Stimulated activated naive CD8-positive, alpha-beta T cell treated with anti-CD3 and anti-CD28 coated beads, Interleukin-15, amount 100 ng/mL, for 72 hours (primary cell): ENCODE data around the gene PLCB2.
A peak's percentile ranks its signal among the peaks of the same experiment; 100 is the strongest.

Experiments
- ATAC-seq: fragments of 150-1000 bp; cut with Tn5 transposase; 2 replicates; pipeline ENCODE4 v1.10.0; 2021; ENCODE audit warnings: mild to moderate bottlenecking, moderate library complexity
- DNase-seq, 2 donors: peaks; one replicate each; pipeline ENCODE4 v3.0.0; 2021 to 2022
- H3K27ac Mint-ChIP-seq, 2 donors: one replicate each; pipeline ENCODE4 v1.8.0; 2022; ENCODE audit warnings: mild to moderate bottlenecking in 2 of 2, mixed read lengths in 2 of 2, moderate library complexity in 2 of 2
- H3K27me3 Mint-ChIP-seq: one replicate; pipeline ENCODE4 v1.8.0; 2022; ENCODE audit warnings: mixed read lengths
- H3K4me1 Mint-ChIP-seq: one replicate; pipeline ENCODE4 v1.8.0; 2022; ENCODE audit warnings: mild to moderate bottlenecking, mixed read lengths
- H3K4me3 Mint-ChIP-seq, 2 donors: one replicate each; pipeline ENCODE4 v1.8.0; 2022; ENCODE audit warnings: mild to moderate bottlenecking in 2 of 2, mixed read lengths in 2 of 2, moderate library complexity in 1 of 2
- H3K9me3 Mint-ChIP-seq, 2 donors: one replicate each; pipeline ENCODE4 v1.8.0; 2022; ENCODE audit warnings: mixed read lengths in 2 of 2

PLCB2 gene

GRCh38 chr15:40323239-40323952 is 15.7 kb upstream of the PLCB2 start, which contains the start of gene INAFM2:
INAFM2 (plus strand) TSS chr15:40323692; CDS start chr15:40324056, 364 bp downstream.
- peak; percentile 90 to 93 for DNase-seq
- Mint-ChIP-seq H3K27me3 (no peaks in the 10 kb centered on the region), H3K4me1 (peaks cover 43% of the 10 kb centered on the region), H3K4me3 (peak within 1 kb of the TSS; percentile 77 to 82), H3K9me3 (no peaks in the 10 kb centered on the region), H3K27ac (peak within 1 kb of the TSS in 1 of 2 donors; percentile 75)
- peak; percentile 94 for ATAC-seq

- no peaks in the 10 kb centered on the region for H3K9me3 Mint-ChIP-seq
- peaks cover 41% of the 10 kb centered on the region for H3K4me1 Mint-ChIP-seq
- H3K27me3 Mint-ChIP-seq: no peaks in the 10 kb centered on the region
- ATAC-seq (peak; percentile 1), DNase-seq (no peak)
- H3K4me3 Mint-ChIP-seq: peak overlapping the region; percentile 58 to 82
- H3K27ac Mint-ChIP-seq: no peak overlapping the region
Measured at GRCh38 chr15:40322531-40323238, 14.9 kb upstream of the PLCB2 start.

GRCh38 chr15:40320931-40321371 is 13.2 kb upstream of the PLCB2 start:
- H3K27me3 Mint-ChIP-seq: no peaks in the 10 kb centered on the region
- ATAC-seq (no peak), DNase-seq (peak; percentile 53 to 61)
- no peak overlapping the region for H3K4me3 Mint-ChIP-seq
- no peak overlapping the region for H3K27ac Mint-ChIP-seq
- no peaks in the 10 kb centered on the region for H3K9me3 Mint-ChIP-seq
- peaks cover 36% of the 10 kb centered on the region for H3K4me1 Mint-ChIP-seq

- no peaks in the 10 kb centered on the region for H3K27me3 Mint-ChIP-seq
- no peaks in the 10 kb centered on the region for H3K9me3 Mint-ChIP-seq
- DNase-seq (no peak), ATAC-seq (no peak)
- peaks cover 34% of the 10 kb centered on the region for H3K4me1 Mint-ChIP-seq
- H3K4me3 Mint-ChIP-seq: no peak overlapping the region
- no peak overlapping the region for H3K27ac Mint-ChIP-seq
Measured at GRCh38 chr15:40320409-40320808, 12.7 kb upstream of the PLCB2 start.

GRCh38 chr15:40317580-40317979 is 9.8 kb upstream of the PLCB2 start:
- Mint-ChIP-seq H3K9me3 (no peaks in the 10 kb centered on the region), H3K4me3 (no peak overlapping the region), H3K27me3 (no peaks in the 10 kb centered on the region), H3K27ac (no peak overlapping the region), H3K4me1 (peaks cover 31% of the 10 kb centered on the region)
- ATAC-seq: no peak
- DNase-seq: no peak

- Mint-ChIP-seq H3K4me1 (peaks cover 25% of the 10 kb centered on the region), H3K27me3 (no peaks in the 10 kb centered on the region), H3K4me3 (no peak overlapping the region), H3K27ac (no peak overlapping the region), H3K9me3 (no peaks in the 10 kb centered on the region)
- no peak for ATAC-seq
- DNase-seq: no peak
Measured at GRCh38 chr15:40316931-40317330, 9.2 kb upstream of the PLCB2 start.

- Mint-ChIP-seq H3K4me1 (peaks cover 18% of the 10 kb centered on the region), H3K9me3 (no peaks in the 10 kb centered on the region), H3K4me3 (no peak overlapping the region), H3K27me3 (no peaks in the 10 kb centered on the region), H3K27ac (no peak overlapping the region)
- ATAC-seq (no peak), DNase-seq (no peak)
Measured at GRCh38 chr15:40314723-40315276, 7.1 kb upstream of the PLCB2 start.

GRCh38 chr15:40313531-40314398 is 6.0 kb upstream of the PLCB2 start:
- no peaks in the 10 kb centered on the region for H3K27me3 Mint-ChIP-seq
- ATAC-seq (no peak), DNase-seq (no peak)
- peak overlapping the region in 1 of 2 donors; percentile 15 for H3K27ac Mint-ChIP-seq
- H3K4me1 Mint-ChIP-seq: peaks cover 28% of the 10 kb centered on the region
- H3K9me3 Mint-ChIP-seq: no peaks in the 10 kb centered on the region
- peak overlapping the region in 1 of 2 donors; percentile 31 for H3K4me3 Mint-ChIP-seq

GRCh38 chr15:40312370-40313158 is 4.8 kb upstream of the PLCB2 start:
- Mint-ChIP-seq H3K27me3 (no peaks in the 10 kb centered on the region), H3K27ac (no peak overlapping the region), H3K9me3 (no peaks in the 10 kb centered on the region), H3K4me3 (no peak overlapping the region), H3K4me1 (peaks cover 32% of the 10 kb centered on the region)
- DNase-seq (no peak), ATAC-seq (no peak)

- Mint-ChIP-seq H3K27me3 (no peaks in the 10 kb centered on the region), H3K27ac (no peak overlapping the region), H3K4me3 (no peak overlapping the region), H3K9me3 (no peaks in the 10 kb centered on the region), H3K4me1 (peaks cover 43% of the 10 kb centered on the region)
- ATAC-seq: no peak
- DNase-seq: no peak
Measured at GRCh38 chr15:40310993-40311392, 3.3 kb upstream of the PLCB2 start.

GRCh38 chr15:40310001-40310959 is 2.5 kb upstream of the PLCB2 start:
- Mint-ChIP-seq H3K27me3 (no peaks in the 10 kb centered on the region), H3K9me3 (no peaks in the 10 kb centered on the region), H3K27ac (peak overlapping the region in 1 of 2 donors; percentile 27), H3K4me1 (peaks cover 49% of the 10 kb centered on the region), H3K4me3 (peak overlapping the region; percentile 92 to 99)
- DNase-seq (peak; percentile 64 to 77), ATAC-seq (peak; percentile 41)

GRCh38 chr15:40309344-40309862 is 1.7 kb upstream of the PLCB2 start:
- no peaks in the 10 kb centered on the region for H3K27me3 Mint-ChIP-seq
- H3K4me1 Mint-ChIP-seq: peaks cover 58% of the 10 kb centered on the region
- no peak for DNase-seq
- H3K27ac Mint-ChIP-seq: peak overlapping the region; percentile 95 to 97
- H3K4me3 Mint-ChIP-seq: peak overlapping the region; percentile 92 to 99
- H3K9me3 Mint-ChIP-seq: no peaks in the 10 kb centered on the region
- ATAC-seq: no peak

GRCh38 chr15:40306908-40307307 is 827 bp downstream of the PLCB2 start:
- Mint-ChIP-seq H3K4me1 (peaks cover 54% of the 10 kb centered on the region), H3K27me3 (no peaks in the 10 kb centered on the region), H3K4me3 (peak overlapping the region; percentile 92 to 99), H3K27ac (peak overlapping the region; percentile 54 to 65), H3K9me3 (no peaks in the 10 kb centered on the region)
- DNase-seq: no peak
- no peak for ATAC-seq
